ENCODE results near the gene BACH2.
"Not testable (repeated sequence)": the region's sequence is repeated elsewhere in the genome, so short reads cannot be mapped to it uniquely, and the experiment has no call there.

The BACH2 gene

DNA sequence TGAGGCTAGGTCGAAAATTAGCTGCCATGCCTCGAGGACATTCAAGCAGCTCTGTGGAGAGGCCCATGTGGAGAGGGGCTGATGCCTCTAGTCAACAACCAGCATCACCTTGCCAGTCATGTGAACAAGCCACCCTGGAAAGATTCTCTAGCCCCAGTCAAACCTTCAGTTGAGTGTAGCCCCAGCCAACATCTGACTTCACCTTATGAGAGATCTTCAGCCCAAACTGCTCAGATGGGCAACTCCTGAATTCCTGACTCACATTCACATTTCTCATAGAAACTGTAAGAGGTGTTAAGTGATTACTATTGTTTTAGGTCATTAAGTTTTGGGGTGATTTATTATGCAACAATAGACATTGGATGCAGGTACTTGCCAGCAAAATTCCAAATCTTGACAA lies 357.5 kb downstream of the BACH2 start:
- no peak for DNase-seq (ENCODE audit: low read depth)

DNA sequence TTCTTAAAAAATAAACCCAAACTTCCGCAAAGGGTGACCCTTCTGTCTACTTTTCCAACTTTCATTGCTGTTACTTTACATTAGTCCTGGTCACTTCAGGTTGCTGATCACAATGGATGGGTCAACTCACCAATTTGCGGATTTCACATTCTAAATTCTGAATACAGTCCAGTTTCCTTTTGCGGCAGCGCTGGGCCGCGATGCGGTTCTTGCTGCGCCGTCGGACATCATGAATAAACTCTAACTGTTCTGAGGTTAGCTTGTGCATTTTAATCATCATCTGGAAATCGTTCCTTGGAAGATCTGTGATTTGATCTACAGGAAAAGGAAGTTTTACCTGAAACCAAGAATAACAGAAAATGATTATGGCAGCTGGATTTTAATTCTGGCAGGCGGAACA lies 358.6 kb downstream of the BACH2 start:
- DNase-seq (ENCODE audit: low read depth), result no peak

DNA sequence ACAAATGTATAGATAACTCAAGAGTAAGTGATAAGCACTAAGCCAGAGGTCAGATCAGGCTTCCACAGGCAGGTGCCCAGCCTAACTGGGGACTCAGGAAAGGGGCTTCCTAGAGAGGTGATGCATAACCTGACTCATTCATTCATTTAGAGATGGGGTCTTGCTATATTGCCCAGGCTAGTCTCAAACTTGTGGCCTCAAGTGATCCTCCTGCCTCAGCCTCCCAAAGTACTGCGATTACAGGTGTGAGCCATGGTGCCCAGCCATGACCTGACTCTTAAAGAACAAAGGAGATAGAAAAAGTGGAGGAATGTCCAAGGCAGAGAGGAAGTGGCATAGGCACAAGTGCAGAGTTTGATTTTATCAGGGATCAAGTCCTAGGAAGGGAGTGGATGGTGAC lies 360.5 kb downstream of the BACH2 start:
- no peak for DNase-seq (ENCODE audit: low read depth)

DNA sequence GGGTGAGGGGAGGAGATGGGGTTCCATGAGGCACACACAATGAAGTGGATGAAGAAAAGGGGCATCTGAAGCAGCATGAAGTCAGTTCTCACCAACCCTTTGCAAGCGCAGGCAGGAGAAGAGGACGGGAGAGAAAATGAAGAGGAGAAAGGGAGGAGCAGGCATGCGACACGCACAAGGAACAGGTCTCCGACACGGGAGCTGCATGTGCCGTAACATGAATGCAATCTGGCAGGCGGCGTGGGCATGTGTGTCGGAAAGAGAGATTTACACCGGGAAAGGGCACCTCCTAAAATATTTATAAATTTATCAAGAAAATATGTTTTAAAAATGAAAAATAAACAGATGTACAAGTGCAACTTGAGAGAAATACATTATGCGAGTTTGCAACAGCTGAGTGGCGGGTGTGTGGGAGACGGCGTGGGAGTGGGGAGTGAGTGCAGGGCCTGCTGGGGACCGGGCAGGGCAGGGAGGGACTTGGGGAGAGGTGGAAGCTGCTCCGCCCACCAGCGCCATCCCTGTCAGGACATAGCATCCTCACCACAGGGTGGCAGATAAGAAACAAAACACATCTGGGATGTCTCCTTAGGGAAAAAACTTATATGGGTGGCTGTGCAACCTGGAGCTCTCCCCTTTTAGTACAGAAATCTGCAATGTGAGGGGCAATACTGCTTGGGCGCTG lies 361.8 kb downstream of the BACH2 start:
- DNase-seq (ENCODE audit: low read depth), result no peak

DNA sequence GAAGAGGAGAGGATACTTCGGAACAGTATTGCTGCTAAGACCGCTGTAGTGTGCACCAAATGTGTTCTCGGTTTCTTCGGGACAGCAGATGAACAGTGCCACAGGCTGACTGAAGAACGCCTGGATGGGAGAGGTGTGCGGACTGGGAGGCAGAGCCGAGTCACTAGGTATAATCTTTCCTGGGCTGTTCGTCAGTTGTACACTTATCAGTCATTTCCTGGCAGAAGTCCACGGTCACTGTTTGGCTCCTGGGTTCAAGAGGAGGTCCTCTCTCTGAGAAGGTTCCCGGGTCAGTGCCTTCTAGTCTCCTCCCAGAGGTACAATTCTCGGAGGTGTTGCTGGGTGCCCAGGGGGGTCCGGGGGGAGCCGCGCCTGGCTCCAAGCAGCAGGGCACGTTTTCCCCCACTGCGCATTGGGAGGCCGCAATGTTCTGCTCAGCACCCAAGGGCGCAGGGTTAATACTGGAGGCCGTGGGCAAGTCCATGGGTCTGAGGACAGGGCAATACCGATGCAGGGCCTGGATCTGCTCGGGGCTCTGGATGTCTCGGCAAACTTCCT lies 364.3 kb downstream of the BACH2 start:
- DNase-seq (ENCODE audit: low read depth), result no peak

DNA sequence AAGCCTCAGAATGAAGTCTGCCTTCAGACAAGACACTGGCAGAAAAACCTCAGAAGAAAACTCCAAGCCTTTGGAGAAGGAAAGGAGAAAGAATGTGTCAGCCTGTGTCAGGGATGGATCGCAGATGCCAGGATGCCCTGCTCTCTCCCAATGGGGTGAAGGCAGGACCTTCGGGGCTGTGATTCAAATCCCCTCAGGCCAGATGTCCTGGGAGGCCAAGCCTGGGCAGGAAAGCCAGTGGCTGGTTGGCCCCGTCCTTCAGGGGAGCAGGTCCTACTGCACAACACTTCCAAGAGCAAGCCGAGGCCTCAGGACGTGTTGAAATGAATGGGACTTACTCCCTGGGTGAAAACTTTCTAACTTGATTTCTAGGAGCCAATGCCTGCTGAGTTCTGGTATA lies 365.9 kb downstream of the BACH2 start:
- no peak for DNase-seq (ENCODE audit: low read depth)

DNA sequence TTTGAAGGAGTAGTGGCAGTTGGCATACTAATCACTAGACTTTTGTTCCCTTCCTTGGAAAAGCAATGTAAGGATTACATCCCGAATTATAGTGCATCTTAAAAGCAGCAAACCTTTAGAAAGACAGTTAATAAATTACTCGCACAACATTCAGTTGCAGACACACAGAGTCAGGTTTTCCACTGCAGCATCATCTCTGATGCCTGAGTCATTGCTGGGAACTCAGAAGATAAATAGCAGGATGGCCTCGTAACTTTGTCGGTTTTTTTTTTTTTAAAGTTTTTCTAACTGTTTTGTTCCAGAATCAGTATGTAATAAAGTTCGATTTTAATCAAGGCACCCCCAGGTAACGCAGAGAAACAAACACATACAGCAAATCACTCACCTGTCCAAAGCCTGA lies 368.0 kb downstream of the BACH2 start:
- no peak for DNase-seq (ENCODE audit: low read depth)

DNA sequence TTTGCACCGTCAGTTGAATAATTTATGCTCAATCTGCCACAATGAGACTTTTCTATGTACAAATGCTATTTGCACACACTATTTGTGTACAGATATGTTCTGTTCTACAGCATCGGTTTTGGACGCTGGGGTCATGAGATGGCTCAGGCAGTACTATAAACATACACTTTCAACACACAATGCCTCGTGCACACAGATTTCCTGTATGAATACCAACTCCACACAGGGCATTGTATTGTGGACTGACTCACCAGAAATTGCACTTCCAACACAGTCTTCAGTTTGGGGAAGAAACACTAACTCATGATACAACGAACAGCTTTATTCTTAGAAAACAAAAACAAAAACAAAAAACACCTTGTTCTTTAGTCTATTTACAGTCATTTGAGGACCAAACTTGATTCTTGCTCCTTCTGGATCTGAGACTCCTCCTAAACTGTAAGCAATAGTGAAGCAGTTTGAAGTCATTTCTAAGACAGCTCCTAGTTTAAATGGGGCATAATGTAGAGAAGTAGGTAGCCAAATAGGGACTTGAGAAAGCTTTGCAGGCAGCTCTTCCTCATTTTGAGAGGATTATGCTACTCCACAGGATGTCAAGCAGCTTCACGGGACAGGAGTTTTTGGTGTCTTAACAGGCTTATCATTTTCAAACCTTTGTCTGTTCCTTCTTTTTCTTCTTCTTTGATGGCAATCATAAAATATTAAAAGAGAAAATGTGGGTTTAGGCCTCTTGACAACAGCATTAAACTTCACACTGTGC lies 368.7 kb downstream of the BACH2 start:
- DNase-seq (ENCODE audit: low read depth), result no peak

DNA sequence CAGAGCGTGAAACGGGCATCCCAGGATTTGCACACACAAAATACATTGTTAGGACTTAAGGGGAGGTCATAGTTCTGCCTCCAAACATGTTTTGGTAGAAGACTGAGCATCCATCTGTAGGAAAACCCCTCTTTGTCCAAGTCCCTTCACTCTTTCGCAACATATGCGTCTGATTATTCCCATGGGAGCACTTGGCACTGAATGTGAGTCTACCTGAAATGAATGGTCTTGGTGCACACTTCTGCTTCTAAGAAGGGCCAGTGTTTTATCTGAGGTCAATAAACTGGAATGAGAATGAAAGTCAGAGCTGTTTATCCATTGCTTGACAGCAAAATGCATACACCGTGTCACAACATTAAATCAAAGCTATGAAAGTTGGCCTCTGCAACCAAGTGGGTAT lies 369.4 kb downstream of the BACH2 start:
- DNase-seq (ENCODE audit: low read depth), result no peak

DNA sequence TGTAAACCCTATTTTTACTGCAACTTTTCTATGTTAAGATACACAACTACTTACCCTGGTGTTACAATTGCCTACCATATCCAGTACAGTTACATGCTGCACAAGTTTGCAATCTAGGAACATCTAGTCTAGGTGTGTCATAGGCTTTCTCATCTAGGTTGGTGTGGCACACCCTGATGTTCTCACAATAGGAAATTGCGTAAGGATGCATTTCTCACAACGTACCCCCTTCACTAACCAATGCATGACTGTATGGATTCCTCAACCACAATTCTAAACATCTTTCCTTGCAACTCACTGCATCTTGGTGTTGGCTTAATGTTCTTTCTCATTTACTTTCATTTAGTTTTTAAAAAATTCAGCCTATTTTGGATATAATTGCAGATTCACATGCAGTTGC lies 370.8 kb downstream of the BACH2 start:
- no peak for DNase-seq (ENCODE audit: low read depth)

DNA sequence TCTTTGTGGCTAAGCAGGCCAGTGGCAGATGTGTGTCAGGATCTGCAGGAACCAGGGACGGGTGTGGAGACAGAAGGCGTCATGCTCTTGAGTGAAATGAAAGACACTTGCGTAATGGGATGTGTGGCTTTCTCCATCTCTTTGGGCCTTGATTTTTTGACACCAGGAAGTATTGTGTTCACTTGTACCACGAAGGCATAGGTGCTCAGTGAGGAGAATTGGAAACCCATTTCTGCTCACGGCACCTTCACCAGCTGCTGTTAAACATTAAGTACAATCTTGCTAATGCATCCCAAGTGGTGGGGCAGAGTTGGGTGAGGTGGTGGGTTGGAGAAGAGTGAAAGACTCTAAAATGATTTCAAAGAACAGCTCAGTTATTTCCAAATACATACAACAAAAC lies 372.4 kb downstream of the BACH2 start:
- DNase-seq (ENCODE audit: low read depth), result no peak

DNA sequence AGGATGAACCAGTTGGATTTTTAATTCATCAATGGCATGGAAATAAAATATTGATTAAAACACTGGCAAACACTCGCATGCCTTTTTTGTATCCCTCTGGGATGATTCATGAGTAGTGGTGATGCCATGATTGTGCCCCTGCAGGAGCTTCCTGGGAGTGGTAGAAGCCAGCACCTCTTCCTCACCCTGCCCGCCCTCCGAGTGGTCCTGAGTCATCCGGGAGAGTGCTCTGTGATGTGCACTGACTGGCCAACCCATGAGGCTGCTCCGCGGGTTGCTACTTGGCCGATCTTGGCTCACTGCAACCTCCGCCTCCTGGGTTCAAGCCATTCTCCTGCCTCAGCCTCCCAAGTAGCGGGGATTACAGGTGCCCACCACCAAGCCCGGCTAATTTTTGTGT lies 375.0 kb downstream of the BACH2 start:
- DNase-seq (ENCODE audit: low read depth), result no peak

DNA sequence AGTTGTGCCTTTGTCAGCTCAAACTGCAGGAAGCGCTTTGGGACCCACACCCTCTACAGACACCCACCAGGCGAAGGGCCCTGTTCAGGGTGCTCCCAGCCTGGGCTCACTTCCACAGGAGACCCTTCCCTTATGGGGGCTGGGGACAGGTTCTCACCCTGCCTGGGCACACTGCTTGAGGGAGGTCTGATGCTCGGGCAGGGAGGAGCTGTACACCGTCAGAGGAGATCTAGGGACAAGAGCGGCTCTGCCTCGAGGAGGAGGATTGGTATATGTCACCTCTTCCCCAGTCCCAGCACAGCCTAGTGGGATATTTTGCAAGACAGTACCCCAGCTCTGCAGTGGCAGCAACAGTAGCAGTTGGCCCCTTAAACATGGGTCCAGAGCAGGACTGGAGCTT lies 375.4 kb downstream of the BACH2 start:
- no peak for DNase-seq (ENCODE audit: low read depth)

DNA sequence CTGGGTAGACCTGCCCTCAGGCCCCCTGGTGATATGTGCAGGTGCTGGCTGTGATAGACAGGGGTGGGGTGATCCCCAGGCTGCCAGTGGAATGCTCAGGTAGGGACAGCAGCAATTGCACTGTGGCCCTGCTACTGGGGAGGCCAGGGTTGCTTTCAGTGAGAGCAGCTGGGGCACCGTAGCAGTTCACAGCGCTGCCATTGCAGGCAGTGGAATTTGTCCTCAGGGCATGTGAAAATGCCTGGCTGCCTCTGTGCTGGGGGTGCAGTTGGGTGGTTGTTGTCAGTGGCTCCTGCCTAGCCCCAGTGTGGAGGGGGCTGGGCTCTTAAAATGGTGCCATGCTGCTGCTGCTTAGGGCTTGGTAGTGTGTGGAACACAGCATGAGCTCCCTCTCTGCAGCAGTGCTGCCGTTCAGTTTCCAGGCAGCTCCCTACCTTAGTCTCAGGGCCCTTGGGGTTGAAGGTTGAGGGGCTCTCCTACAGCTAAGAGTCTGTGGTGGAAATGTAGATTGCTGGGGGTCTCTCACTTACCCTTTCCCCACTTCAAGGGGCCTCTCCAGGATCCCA lies 378.8 kb downstream of the BACH2 start:
- no peak for DNase-seq (ENCODE audit: low read depth)

DNA sequence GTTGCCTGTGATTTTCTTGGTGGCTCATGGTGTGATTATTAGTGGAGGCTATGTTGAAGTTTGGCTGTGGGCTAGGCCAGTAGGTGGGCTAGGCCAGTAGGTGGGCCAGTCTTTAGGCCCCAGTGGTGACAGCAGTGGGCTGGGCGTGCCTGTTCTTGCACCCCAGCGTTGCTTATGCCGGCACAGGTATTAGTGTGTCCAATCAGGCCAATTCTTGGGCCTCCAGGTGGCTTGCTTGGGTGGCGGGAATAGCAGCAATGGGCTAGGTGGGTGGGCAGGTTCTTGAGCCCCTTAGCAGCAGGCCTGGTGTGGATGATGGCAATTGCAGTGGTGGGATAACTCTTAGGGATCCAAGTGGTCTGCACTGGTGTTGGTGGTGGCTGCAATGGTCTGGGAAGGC lies 379.4 kb downstream of the BACH2 start:
- no peak for DNase-seq (ENCODE audit: low read depth)

DNA sequence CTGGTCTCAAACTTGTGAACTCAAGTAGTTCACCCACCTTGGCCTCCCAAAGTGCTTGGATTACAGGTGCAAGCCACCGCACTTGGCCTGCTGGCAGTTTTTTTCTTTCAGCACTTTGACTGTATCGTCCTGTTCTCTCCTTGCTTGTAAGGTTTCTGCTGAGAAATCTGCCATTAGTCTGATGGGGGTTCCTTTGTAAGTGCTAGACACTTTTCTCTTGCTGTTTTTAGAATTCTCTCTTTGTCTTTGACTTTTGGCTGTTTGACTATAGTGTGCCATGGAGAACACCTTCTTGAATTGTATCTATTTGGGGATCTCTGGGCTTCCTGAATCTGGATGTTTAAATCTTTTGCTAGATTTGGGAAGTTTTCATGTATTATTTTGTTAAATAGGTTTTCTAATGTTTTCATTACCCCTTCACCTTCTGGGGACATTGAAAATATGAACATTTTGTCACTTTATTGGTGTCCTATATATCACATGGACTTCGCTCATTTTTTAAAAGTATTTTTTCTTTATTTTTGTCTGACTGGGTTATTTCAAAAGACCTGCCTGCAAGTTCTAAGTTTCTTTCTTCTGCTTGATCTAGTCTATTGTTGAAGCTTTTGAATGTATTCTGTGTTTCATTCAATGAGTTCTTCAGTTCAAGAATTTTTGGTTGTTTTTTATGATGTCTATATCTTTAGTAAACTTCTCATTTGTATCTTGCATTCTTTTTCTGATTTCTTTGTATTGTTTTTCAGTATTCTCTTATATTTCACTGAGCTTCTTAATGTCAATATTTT lies 380.3 kb downstream of the BACH2 start:
- no peak for DNase-seq (ENCODE audit: low read depth)

DNA sequence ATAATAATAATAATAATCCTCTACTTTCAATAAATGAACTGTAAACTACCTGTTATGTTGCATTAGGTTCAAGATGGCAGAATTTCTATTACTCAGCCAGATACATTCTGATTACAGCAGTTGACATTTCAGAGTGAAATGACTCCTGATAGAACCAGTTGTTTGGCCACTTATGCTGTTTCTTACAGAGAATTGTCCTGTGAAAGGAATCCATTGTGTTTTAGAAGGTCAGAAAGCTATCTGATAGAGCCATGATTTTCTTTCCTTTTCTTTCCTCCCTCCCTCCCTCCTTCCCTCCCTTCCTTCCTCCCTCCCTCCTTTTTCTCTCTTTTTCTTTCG lies 385.8 kb downstream of the BACH2 start:
- DNase-seq (ENCODE audit: low read depth), result no peak

DNA sequence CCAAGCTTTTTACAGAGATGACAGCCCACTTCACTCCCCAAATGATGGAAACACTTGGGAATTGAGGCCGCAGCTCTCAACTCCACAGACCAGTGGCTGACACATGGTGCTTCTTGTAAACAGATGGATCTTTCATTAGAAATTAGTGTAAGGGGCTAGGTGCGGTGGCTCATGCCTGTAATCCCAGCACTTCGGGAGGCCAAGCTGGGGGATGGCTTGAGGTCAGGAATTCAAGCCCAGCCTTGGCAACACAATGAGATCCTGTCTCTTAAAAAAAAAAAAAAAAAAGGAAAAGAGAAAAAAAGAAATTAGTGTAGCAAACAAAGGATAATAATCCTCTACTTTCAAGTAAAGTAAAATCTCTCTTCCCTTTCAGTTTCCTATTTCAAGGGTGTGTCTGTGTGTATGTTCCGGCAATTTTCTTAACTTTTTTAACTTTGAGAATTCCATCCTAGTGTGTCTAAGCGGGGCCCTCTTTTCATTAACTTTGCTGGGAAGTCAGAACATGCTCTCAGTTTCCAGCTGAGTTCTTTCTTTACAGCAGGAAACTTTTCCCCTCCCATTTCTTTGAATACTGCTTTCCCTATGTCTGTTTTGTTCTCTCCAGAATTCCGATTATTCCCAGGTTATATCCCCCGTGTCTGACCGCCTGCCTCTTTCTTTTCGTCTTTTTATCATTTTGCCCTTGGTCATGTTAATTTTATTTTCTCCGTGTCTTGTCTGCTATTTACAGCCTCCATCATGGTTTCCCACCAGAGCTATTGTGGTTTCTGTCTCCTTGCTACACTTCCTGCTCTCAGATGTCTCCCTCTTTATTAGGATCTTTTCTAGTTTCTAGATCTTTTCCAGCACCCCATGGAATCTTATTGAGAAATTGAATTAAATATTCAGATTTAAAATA lies 386.4 kb downstream of the BACH2 start:
- DNase-seq (ENCODE audit: low read depth), result not testable (repeated sequence)

DNA sequence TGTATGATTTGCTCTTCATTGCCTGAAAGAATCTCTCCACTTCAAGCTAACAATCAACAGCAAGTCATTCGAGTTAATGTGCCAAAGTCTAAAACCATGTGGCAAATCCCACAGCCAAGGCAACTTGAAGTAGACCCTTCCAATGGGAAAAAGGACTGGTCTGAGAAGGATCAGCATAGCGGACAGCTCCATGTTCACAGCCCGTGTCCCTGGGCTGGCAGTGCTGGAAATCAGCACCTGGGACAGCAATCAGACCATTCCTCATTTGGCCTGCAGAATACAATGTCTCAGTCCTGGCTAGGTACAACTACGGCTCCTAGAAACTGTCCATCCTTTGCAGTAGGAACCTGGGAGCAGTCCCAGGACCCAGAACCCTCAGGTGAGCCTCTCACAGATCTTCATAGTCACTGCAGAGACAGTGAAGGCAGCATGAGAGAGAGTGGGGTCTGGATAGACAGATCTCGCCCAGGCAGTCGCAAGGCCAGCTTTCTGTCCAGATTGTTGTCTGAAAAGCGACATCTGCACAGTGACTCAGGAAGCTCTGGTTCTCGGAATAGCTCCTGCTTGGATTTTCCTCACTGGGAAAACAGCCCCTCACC lies 401.3 kb downstream of the BACH2 start:
- no peak for DNase-seq (ENCODE audit: low read depth)

DNA sequence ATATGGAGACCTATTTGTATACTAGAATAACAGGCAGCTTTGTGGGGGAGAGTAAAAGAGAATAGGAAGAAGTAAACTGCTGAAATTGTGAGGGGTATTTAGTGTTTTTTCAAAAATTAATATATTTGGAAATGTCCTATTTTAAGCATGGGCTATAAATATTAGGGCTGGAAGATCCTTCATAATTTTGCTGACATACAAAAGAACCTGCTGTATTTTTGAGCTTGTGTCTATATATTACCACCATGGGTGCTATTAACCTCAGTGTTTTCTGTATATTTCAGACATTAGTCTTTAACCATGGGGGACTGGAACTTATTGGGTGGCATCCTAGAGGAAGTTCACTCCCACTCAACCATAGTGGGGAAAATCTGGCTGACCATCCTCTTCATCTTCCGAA lies 402.5 kb downstream of the BACH2 start, which contains the start of gene GJA10:
Gene GJA10, plus strand, starts transcription at position 301 of the 400 bp plus-strand sequence. Its CDS starts 0 bp downstream, at position 301.
- no peak for DNase-seq (ENCODE audit: low read depth)

DNA sequence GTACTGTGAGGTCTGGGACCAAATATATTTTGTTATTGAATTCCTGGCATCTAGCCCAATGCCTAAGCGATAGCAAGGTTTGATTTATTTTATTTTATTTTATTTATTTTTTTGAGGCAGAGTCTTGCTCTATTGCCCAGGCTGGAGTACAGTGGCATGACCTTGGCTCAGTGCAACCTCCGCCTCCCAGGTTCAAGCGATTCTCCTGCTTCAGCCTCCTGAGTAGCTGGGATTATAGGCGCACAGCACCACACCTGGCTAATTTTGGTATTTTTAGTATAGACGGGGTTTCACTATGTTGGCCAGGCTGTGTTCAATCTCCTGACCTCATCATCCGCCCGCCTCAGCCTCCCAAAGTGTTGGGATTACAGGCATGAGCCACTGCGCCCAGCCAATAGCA lies 404.1 kb downstream of the BACH2 start:
- DNase-seq (ENCODE audit: low read depth), result not testable (repeated sequence)

Measured in HS-27A (cell line).